ENCODE data around the gene TRIM29. TPM values are rescaled to one million over a fixed set of nuclear protein-coding genes. Genes with fewer than 3 reads are reported as not detected.

TRIM29 gene
- total and polyA plus RNA-seq, 2 donors (not counting 1 experiment from before 2014, with no cell fraction given) = not detected

GRCh38 chr11:120067438-120068113, 70.3 kb downstream of the TRIM29 start:
- Histone ChIP-seq H4K20me1 (ENCODE audit: control insufficient read depth, extremely low read depth, insufficient read depth, low read length) (no peaks in the 10 kb centered on the region), H3K79me2 (ENCODE audit: control insufficient read depth, insufficient read depth, low read length) (no peaks in the 10 kb centered on the region), H3K27me3 (ENCODE audit: control insufficient read depth, insufficient read depth, low read length) (peaks cover 2% of the 10 kb centered on the region), H3K9ac (ENCODE audit: insufficient read depth, low read length) (no peak overlapping the region), H3K4me3 (replicated peaks in 1 of 4; ENCODE audit: control extremely low read depth in 1 of 4, insufficient read depth in 1 of 4, low read depth in 3 of 4, low read length in 4 of 4) (no peak overlapping the region), H2AFZ (ENCODE audit: low read length) (no peak overlapping the region), H3K4me1 (ENCODE audit: control insufficient read depth, extremely low read depth, insufficient read depth, low read length) (no peaks in the 10 kb centered on the region), H3K36me3 (ENCODE audit: control insufficient read depth, insufficient read depth, low read length) (no peaks in the 10 kb centered on the region), H3K27ac (ENCODE audit: insufficient read depth, low read length) (no peak overlapping the region), H3K4me2 (ENCODE audit: extremely low read depth, insufficient read depth, low read length) (no peak overlapping the region), H3K9me3 (ENCODE audit: control insufficient read depth, insufficient read depth, low read depth, low read length) (no peaks in the 10 kb centered on the region)
- DNase-seq (ENCODE audit: low read depth in 2 of 2) = no peak
- TF ChIP-seq EZH2 (IDR thresholded peaks at IDR 0.05; ENCODE audit: low read length, missing control alignments) (no peak), CTCF (conservative IDR thresholded peaks at IDR 0.05 in 1 of 2, IDR thresholded peaks at IDR 0.05 in 1 of 2; ENCODE audit: low read depth in 1 of 2, low read length in 2 of 2) (no peak)

- Histone ChIP-seq H3K9me3 (ENCODE audit: control insufficient read depth, insufficient read depth, low read depth, low read length) (no peaks in the 10 kb centered on the region), H3K79me2 (ENCODE audit: control insufficient read depth, insufficient read depth, low read length) (no peaks in the 10 kb centered on the region), H3K4me2 (ENCODE audit: extremely low read depth, insufficient read depth, low read length) (no peak overlapping the region), H2AFZ (ENCODE audit: low read length) (no peak overlapping the region), H3K27me3 (ENCODE audit: control insufficient read depth, insufficient read depth, low read length) (peaks cover 2% of the 10 kb centered on the region), H3K4me1 (ENCODE audit: control insufficient read depth, extremely low read depth, insufficient read depth, low read length) (no peaks in the 10 kb centered on the region), H3K36me3 (ENCODE audit: control insufficient read depth, insufficient read depth, low read length) (no peaks in the 10 kb centered on the region), H4K20me1 (ENCODE audit: control insufficient read depth, extremely low read depth, insufficient read depth, low read length) (no peaks in the 10 kb centered on the region), H3K4me3 (replicated peaks in 1 of 4; ENCODE audit: control extremely low read depth in 1 of 4, insufficient read depth in 1 of 4, low read depth in 3 of 4, low read length in 4 of 4) (no peak overlapping the region), H3K9ac (ENCODE audit: insufficient read depth, low read length) (no peak overlapping the region), H3K27ac (ENCODE audit: insufficient read depth, low read length) (no peak overlapping the region)
- no peak for TF ChIP-seq CTCF (conservative IDR thresholded peaks at IDR 0.05 in 1 of 2, IDR thresholded peaks at IDR 0.05 in 1 of 2; ENCODE audit: low read depth in 1 of 2, low read length in 2 of 2)
- no peak for DNase-seq (ENCODE audit: low read depth in 2 of 2)
These were observed 71.0 kb downstream of the TRIM29 start for GRCh38 chr11:120066738-120067437.

GRCh38 chr11:120065876-120066275, 72.0 kb downstream of the TRIM29 start:
- Histone ChIP-seq H3K4me1 (ENCODE audit: control insufficient read depth, extremely low read depth, insufficient read depth, low read length) (no peaks in the 10 kb centered on the region), H3K9ac (ENCODE audit: insufficient read depth, low read length) (no peak overlapping the region), H3K4me3 (replicated peaks in 1 of 4; ENCODE audit: control extremely low read depth in 1 of 4, insufficient read depth in 1 of 4, low read depth in 3 of 4, low read length in 4 of 4) (no peak overlapping the region), H3K9me3 (ENCODE audit: control insufficient read depth, insufficient read depth, low read depth, low read length) (no peaks in the 10 kb centered on the region), H4K20me1 (ENCODE audit: control insufficient read depth, extremely low read depth, insufficient read depth, low read length) (no peaks in the 10 kb centered on the region), H3K36me3 (ENCODE audit: control insufficient read depth, insufficient read depth, low read length) (no peaks in the 10 kb centered on the region), H3K27ac (ENCODE audit: insufficient read depth, low read length) (no peak overlapping the region), H3K79me2 (ENCODE audit: control insufficient read depth, insufficient read depth, low read length) (no peaks in the 10 kb centered on the region), H2AFZ (ENCODE audit: low read length) (no peak overlapping the region), H3K27me3 (ENCODE audit: control insufficient read depth, insufficient read depth, low read length) (peaks cover 2% of the 10 kb centered on the region), H3K4me2 (ENCODE audit: extremely low read depth, insufficient read depth, low read length) (no peak overlapping the region)
- TF ChIP-seq CTCF (conservative IDR thresholded peaks at IDR 0.05 in 1 of 2, IDR thresholded peaks at IDR 0.05 in 1 of 2; ENCODE audit: low read depth in 1 of 2, low read length in 2 of 2) (no peak), EZH2 (IDR thresholded peaks at IDR 0.05; ENCODE audit: low read length, missing control alignments) (no peak)
- DNase-seq (ENCODE audit: low read depth in 2 of 2) = no peak
